ENCODE data around the gene ZBTB20.

Gene ZBTB20

GRCh38 chr3:114333923-114334240 lies 813.2 kb downstream of the ZBTB20 start:
- no peak for TF ChIP-seq OSR1 (CRISPR knock-in tag; IDR thresholded peaks at IDR 0.05)
- TF ChIP-seq ZFP3 (CRISPR knock-in tag; IDR thresholded peaks at IDR 0.05) = no peak
- no peak for TF ChIP-seq ZNF70 (CRISPR knock-in tag; IDR thresholded peaks at IDR 0.05)
- no peak for TF ChIP-seq TSHZ2 (CRISPR knock-in tag; IDR thresholded peaks at IDR 0.05)
- no peak for TF ChIP-seq ZC3H10 (CRISPR knock-in tag; IDR thresholded peaks at IDR 0.05)
- no peak for TF ChIP-seq CREB5 (CRISPR knock-in tag; IDR thresholded peaks at IDR 0.05; ENCODE audit: low read depth)
- no peak for TF ChIP-seq CSDC2 (CRISPR knock-in tag; IDR thresholded peaks at IDR 0.05)
- TF ChIP-seq ZFP30 (CRISPR knock-in tag; IDR thresholded peaks at IDR 0.05) = no peak
- TF ChIP-seq RARB (CRISPR knock-in tag; IDR thresholded peaks at IDR 0.05) = no peak
- TF ChIP-seq ZNF565 (CRISPR knock-in tag; conservative IDR thresholded peaks at IDR 0.05; ENCODE audit: low read depth) = no peak
- no peak for TF ChIP-seq PPARA (CRISPR knock-in tag; IDR thresholded peaks at IDR 0.05; ENCODE audit: borderline replicate concordance)
- no peak for TF ChIP-seq SNAI2 (CRISPR knock-in tag; IDR thresholded peaks at IDR 0.05)
- no peak for TF ChIP-seq TOX (CRISPR knock-in tag; IDR thresholded peaks at IDR 0.05; ENCODE audit: borderline replicate concordance)
- no peak for TF ChIP-seq TCF4 (CRISPR knock-in tag; IDR thresholded peaks at IDR 0.05; ENCODE audit: borderline replicate concordance)
- no peak for TF ChIP-seq ZNF8 (CRISPR knock-in tag; IDR thresholded peaks at IDR 0.05)
- no peak for TF ChIP-seq CSRNP3 (CRISPR knock-in tag; IDR thresholded peaks at IDR 0.05)
- TF ChIP-seq POU6F1 (CRISPR knock-in tag; IDR thresholded peaks at IDR 0.05; ENCODE audit: borderline replicate concordance, low read depth) = no peak
- ATAC-seq = no peak

GRCh38 chr3:114333180-114333922 lies 813.7 kb downstream of the ZBTB20 start:
- no peak for ATAC-seq
- no peak for TF ChIP-seq ZNF8 (CRISPR knock-in tag; IDR thresholded peaks at IDR 0.05)
- TF ChIP-seq PATZ1 (CRISPR knock-in tag; IDR thresholded peaks at IDR 0.05; ENCODE audit: borderline replicate concordance) = no peak
- TF ChIP-seq TSHZ2 (CRISPR knock-in tag; IDR thresholded peaks at IDR 0.05) = no peak
- TF ChIP-seq OSR1 (CRISPR knock-in tag; IDR thresholded peaks at IDR 0.05) = no peak
- TF ChIP-seq GLIS3 (CRISPR knock-in tag; IDR thresholded peaks at IDR 0.05) = no peak
- TF ChIP-seq PPARA (CRISPR knock-in tag; IDR thresholded peaks at IDR 0.05; ENCODE audit: borderline replicate concordance) = no peak
- no peak for TF ChIP-seq ZC3H10 (CRISPR knock-in tag; IDR thresholded peaks at IDR 0.05)
- TF ChIP-seq TCF4 (CRISPR knock-in tag; IDR thresholded peaks at IDR 0.05; ENCODE audit: borderline replicate concordance) = no peak

Measured in SK-N-SH treated with all-trans-retinoic acid at 6 μM for 48 hours (cell line).